HG02943 (cell line): ENCODE data around the gene CENPE.
A peak's percentile ranks its signal among the peaks of the same experiment; 100 is the strongest.

Source experiments
- ATAC-seq: cut with Tn5 transposase; IDR thresholded peaks from one replicate; pipeline ENCODE4 v1.9.1; 2021; ENCODE audit warnings: mild to moderate bottlenecking, low read depth, moderate library complexity; ENCODE audit not compliant: unreplicated experiment

The CENPE gene

DNA sequence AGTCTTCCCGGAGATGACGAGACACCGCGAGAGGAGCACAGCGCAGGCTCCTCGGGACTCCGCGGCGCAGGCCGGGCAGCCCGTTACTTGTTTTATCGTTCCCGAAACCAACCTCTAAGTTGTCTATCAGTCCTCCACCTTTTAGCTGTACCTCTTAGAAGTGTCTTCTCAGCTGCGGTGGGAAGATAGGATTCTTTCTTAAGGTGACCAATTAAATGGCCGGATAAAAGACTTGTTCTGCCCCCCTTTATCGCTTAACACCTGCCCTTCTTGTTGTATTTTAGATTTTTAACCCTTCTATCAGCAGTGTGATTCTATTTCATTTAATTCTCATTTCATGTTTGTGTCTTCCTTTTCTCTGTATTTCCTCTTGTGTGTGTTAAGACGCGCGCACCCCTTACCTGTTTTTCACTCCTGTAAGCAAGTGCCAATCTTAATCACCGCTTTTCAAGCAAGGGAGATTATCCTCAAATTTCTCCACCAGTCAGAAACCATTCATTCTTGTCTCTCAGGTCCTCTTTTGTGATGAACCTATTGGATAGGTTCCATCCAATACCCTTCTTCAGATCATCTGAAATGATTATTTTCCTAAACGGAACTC is 121.3 kb downstream of the CENPE start, which contains the start of gene SLC9B2:
Gene SLC9B2, minus strand, starts transcription at position 15 of the 601 bp plus-strand sequence. CDS start 9,211 bp downstream, outside the sequence.
- peak; percentile 46 for ATAC-seq

DNA sequence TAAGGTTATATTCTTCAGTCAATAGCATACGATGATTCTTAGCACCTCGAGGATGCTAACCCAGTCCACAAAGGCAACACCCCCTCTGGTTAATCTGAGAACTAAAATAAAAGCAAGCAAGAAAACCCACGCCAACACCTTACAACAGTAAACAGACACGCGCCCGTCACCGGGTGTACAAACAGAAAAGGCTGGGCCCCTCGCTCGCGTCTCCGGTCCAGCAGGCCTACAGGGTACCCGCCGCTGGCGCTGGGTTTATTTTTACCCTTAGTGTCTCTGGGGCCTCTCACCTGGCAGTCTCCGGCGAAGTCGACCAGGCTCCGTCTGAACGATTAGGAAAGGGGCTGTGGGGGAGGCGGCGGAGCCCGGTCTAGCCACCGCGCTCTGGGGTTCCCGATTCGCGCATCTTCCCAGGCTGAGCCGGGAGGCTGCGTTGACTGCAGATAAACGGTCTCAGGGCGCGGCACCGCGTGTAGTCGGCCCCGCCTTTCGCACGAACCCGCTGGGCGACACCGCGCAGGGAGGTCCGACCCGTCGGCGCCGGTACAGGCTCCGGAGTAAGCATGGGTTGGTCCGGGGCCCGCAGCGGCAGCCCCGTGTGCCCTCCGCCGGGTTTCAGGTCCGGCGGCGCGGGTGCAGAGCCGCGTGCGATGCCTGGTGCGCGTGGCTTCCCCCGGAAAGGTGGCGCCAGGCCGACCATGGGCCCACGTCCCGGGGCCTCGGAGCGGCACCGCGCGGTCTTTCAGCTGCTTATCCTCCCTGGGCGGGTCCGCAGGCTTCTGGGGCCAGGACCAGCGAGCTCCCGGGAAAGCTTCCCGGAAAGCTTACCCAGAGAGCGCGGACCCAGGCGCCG is 122.0 kb downstream of the CENPE start:
- ATAC-seq = peak; percentile 53

DNA sequence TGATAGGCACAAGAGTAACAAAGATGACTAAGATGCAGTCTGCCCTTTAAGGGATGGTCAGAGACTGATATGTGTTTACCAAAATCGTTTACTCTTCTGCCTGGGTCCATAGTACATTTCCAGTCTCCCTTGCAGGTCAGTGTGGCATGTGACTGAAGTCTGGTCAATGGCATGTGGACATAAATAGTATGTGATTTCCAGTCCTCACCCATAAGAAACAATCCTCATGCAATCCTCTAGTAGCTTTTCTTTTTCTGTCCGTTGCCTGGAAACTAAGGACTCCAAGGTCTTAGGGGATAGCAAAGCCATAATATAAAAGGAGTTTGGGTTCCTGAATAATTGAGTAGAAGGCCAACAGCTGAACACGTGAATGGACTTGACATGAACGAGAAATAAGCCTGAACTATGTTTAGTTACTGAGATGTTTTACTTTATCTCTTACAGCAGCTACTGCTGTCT is 122.7 kb downstream of the CENPE start:
- ATAC-seq = peak; percentile 4

DNA sequence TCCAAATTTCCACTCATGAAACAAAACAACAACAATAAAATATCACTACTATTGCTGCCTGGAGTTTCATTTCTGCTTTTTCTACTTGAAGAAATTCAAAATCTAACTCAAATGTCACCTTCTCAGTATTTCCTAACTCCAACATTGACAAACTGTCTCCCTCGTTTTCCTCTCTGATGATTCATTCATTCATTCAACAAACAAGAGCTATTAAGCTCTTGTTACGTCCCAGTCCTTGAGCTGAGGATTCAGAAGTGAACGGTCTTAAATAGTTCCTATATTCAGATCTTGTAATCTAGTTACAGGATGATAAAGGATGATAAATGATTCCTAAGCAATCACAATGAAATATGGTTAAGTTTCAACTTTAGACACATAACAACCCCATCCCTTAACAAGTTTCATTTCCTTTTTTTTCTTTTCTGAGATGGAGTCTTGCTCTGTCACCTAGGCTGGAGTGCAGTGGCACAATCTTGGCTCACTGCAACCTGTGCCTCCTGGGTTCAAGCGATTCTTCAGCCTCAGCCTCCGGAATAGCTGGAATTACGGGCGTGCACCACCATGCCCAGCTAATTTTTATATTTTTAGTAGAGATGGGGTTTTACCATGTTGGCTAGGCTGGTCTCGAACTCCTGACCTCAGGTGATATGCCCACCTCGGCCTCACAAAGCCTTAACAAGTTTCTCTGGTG is 123.3 kb downstream of the CENPE start:
- peak; percentile 32 for ATAC-seq

DNA sequence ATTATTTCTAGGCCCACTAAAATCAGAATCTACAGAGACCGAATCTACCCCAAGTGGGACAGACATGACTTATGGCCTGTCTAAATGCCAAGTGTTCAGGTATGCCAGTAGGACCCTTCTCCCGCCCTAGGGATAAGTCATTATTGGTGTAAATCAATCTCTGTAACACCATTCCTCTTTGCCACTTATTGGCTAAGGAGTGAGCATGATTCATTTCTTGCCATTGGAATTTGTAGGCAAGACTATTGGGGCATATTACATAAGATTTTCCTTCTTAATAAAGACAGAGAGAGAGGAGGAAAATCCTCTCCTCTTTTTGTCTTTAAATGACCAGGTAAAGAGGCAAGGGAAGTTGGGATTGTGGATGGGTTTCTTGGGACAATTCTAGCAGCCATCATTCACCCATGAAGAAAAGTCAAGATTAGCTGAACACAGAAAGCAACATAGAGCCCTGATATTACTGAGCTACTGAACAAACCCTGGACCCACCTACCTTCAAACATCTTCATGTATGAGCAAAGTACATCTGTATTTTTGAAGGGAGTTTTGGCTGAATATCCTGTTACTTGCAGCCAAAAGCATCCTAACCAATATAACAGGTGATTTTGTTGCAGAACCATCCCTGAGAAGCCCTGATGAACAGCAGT is 124.2 kb downstream of the CENPE start:
- no peak for ATAC-seq

DNA sequence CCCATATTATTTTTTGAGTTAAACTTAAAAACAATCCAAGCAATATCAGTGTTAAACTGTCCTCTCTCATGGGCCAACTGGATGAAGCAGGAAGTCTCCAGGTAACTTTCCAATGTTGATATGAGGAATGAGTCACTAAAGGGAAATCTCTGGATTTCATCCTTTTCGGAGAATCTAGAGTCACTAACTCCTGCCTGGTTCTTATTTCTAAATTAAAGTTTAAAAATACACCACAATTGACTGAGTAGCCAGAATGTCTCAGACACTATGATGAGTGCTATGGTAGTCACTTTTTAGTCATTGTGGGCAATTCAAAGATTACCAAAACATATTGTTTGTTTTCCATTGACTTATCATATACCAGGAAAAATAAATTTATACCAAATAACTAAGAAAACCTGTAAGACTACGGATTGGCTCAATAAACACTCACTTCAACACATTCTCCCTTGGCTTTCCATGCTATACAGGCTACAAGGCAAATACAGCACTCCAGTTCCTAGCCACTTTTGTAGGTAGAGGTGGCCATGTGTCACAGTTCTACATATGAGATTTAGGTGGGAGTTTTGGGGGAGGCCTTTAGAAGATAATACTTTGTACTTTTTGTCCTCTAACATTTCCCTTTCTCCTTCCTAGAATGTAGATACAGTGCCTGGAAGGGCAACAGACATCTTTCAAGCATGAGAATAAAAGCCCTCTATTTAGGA is 130.1 kb downstream of the CENPE start:
- ATAC-seq = no peak

DNA sequence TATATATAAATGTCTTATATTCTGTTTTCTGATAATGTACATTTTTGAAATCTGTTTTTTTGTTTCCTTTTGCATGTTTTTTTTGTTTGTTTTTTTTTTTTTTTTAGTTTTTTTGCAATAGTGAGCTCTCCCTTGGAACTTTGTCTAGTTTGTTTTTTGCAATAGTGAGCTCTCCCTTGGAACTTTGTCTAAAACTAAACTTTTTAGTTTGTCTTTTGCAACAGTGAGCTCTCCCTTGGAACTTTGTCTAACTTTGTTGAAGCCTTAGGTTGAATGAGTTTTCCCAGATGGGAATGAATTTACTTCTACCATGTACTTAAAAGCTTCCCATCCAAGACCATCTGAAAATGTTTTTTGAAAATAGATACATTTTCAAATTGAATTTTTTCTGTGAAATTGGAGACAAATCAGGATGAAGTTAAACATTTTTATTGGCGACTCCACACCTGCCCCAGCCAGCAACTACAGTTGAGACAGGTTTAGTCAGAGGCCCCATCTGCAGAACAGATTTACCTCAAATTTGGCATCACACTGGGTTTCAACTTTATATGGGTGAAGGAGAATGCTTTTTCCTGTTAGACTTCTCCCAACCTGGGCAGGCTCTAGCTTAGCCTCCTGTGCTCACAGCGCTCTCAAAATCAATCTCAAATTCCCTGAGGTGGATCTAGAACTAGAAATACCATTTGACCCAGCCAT is 137.5 kb downstream of the CENPE start:
- ATAC-seq = no peak
